ENCODE results near the gene BEND5.

DNA sequence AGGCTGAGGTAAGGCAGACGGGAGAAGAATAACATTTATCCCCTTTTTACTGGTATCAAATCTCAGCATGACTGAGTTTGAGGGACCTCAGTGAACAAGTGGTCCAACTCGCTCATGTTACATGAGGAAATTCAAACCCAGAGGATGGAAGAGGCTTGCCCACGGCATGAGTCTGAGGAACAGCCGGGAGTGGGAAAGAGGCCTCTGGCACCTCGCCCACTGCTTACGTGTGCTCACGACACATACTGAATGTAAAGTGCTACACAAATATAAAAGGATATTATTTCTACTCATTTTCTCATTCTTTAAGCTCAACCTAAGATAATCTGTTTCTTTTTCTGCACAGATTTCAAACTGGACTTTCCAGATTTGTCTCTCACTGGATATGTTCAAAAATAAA, 14.7 kb downstream of the BEND5 start:
- TF ChIP-seq EZH2 (IDR thresholded peaks at IDR 0.05) (no peak), POLR2AphosphoS5 (IDR thresholded peaks at IDR 0.05; ENCODE audit: borderline replicate concordance, low read depth, low read length) (no peak)

Measured in SK-N-MC (cell line).